K562 (cell line): ENCODE data around the gene RBKS. TPM values are rescaled to one million over a fixed set of nuclear protein-coding genes. Genes with fewer than 3 reads are reported as not detected.
A peak's percentile ranks its signal among the peaks of the same experiment; 100 is the strongest.

Experiments used
- ELK1 ChIP-seq: sonication (generic); formaldehyde crosslinking; IDR thresholded peaks from 2 replicates; pipeline ENCODE4 v1.8.1; 2022; ENCODE audit warnings: missing genetic modification reagents
- FOXK2 ChIP-seq, 2 experiments: fragments of 450-650 bp; IDR thresholded peaks in 1 of 2; conservative IDR thresholded peaks in 1 of 2; 2 replicates each; pipeline ENCODE4 v1.6.1; 2016; ENCODE audit warnings: low read depth in 2 of 2, mild to moderate bottlenecking in 1 of 2
- HDAC3 ChIP-seq: fragments of 450-650 bp; IDR thresholded peaks from 2 replicates; pipeline ENCODE4 v1.6.1; 2018; ENCODE audit warnings: borderline replicate concordance, mild to moderate bottlenecking, moderate library complexity; ENCODE audit not compliant: partially characterized antibody
- HDGF ChIP-seq: fragments of 450-650 bp; IDR thresholded peaks from 2 replicates; pipeline ENCODE4 v1.6.1; 2016
- ID3 ChIP-seq, 2 experiments: fragments of 250-450 bp in 1 of 2; fragments of 450-650 bp in 1 of 2; sonication (Bioruptor Pico) in 1 of 2; IDR thresholded peaks; 2 replicates each; pipeline versions ENCODE4 v1.6.1 to v1.8.0; 2016 to 2021; ENCODE audit warnings: mild to moderate bottlenecking in 2 of 2, moderate library complexity in 2 of 2, missing compliant biosample characterization in 1 of 2, missing genetic modification characterization in 1 of 2
- IRF1 ChIP-seq: sonication (generic); formaldehyde crosslinking; IDR thresholded peaks from 2 replicates; pipeline ENCODE4 v1.8.0; 2022; ENCODE audit warnings: missing genetic modification reagents, mild to moderate bottlenecking, borderline replicate concordance
- KDM1A ChIP-seq, 2 experiments: fragments of 450-650 bp; IDR thresholded peaks; 2 replicates each; pipeline ENCODE4 v1.6.1; 2016; ENCODE audit warnings: mild to moderate bottlenecking in 2 of 2
- MAZ ChIP-seq, 2 experiments: fragments of 450-650 bp in 1 of 2; sonication (generic) in 1 of 2; formaldehyde crosslinking; IDR thresholded peaks in 1 of 2; conservative IDR thresholded peaks in 1 of 2; 2 replicates each; pipeline versions ENCODE4 v1.4.0 to v1.5.0; 2020; ENCODE audit warnings: mild to moderate bottlenecking in 1 of 2, missing genetic modification reagents in 1 of 2
- MEF2D ChIP-seq: conservative IDR thresholded peaks from 2 replicates; pipeline ENCODE4 v1.6.1; 2016; ENCODE audit warnings: low read depth, missing genetic modification characterization, missing compliant biosample characterization
- NR1H2 ChIP-seq: sonication (generic); formaldehyde crosslinking; IDR thresholded peaks from 2 replicates; pipeline ENCODE4 v1.4.0; 2020; ENCODE audit warnings: mild to moderate bottlenecking, missing genetic modification reagents
- POU5F1 ChIP-seq: fragments of 150-350 bp; IDR thresholded peaks from 2 replicates; pipeline ENCODE4 v1.6.1; 2014; ENCODE audit warnings: borderline replicate concordance, low read length, low read depth, mild to moderate bottlenecking; ENCODE audit not compliant: partially characterized antibody
- RCOR1 ChIP-seq, 2 experiments: IDR thresholded peaks; 2 replicates each; pipeline ENCODE4 v1.6.1; 2012; ENCODE audit warnings: low read depth in 2 of 2, low read length in 2 of 2, borderline replicate concordance in 1 of 2, improper control_type of control experiment in 1 of 2
- RREB1 ChIP-seq: fragments of 250-450 bp; sonication (Bioruptor Pico); IDR thresholded peaks from 2 replicates; pipeline ENCODE4 v1.4.0; 2020
- SMARCA5 ChIP-seq: fragments of 450-650 bp; IDR thresholded peaks from 2 replicates; pipeline ENCODE4 v1.6.1; 2016
- SREBF2 ChIP-seq: sonication (generic); formaldehyde crosslinking; IDR thresholded peaks from 2 replicates; pipeline ENCODE4 v1.4.0; 2020; ENCODE audit warnings: mild to moderate bottlenecking, missing genetic modification reagents
- SRSF1 ChIP-seq: fragments of 200-400 bp; formaldehyde crosslinking; IDR thresholded peaks from 2 replicates; pipeline ENCODE4 v1.6.1; 2017; ENCODE audit warnings: mild to moderate bottlenecking, low read depth, low read length, moderate library complexity
- ZNF277 ChIP-seq: fragments of 250-450 bp; sonication (Bioruptor Pico); IDR thresholded peaks from 2 replicates; pipeline ENCODE4 v1.8.0; 2022; ENCODE audit warnings: inconsistent platforms, mild to moderate bottlenecking, moderate library complexity, borderline replicate concordance
- polyA plus RNA-seq, 8 experiments: library from polyadenylated mRNA; depleted of rRNA in 4 of 8; stranded (reverse) in 5 of 8; unstranded in 3 of 8; fragments of >200 nt; fragmentation: Nextera tagmentation in 2 of 8; fragmentation: Illumina TruSeq in 1 of 8; extraction: Ambion mirVana in 2 of 8; extraction: Trizol in 1 of 8; gene quantifications; 2 replicates each; pipeline versions ENCODE4 v1.2.1 to v1.2.3, GENCODE V29; 2011 to 2014; ENCODE audit warnings: inconsistent platforms in 1 of 8, missing spikeins in 1 of 8
- total RNA-seq, 7 experiments: library from RNA; depleted of rRNA in 6 of 7; stranded (reverse); fragments of >200 nt in 6 of 7; fragmentation: Illumina TruSeq in 2 of 7; extraction: Trizol in 2 of 7; gene quantifications; 2 replicates each; pipeline versions ENCODE4 v1.2.1 to v1.2.3, GENCODE V29; 2011 to 2021; ENCODE audit warnings: low replicate concordance in 1 of 7

The RBKS gene
- total and polyA plus RNA-seq, 9 of the 15 experiments (the other 6 are each of a cell fraction or from before 2014, with no cell fraction given): 0.06 to 0.39 (median 0.19) TPM

- TF ChIP-seq IRF1 (no peak), FOXK2 (conservative IDR thresholded peaks at IDR 0.05 in 1 of 2, IDR thresholded peaks at IDR 0.05 in 1 of 2; ENCODE audit: low read depth in 2 of 2) (no peak), POU5F1 (no peak), MAZ (CRISPR knock-in tag; conservative IDR thresholded peaks at IDR 0.05 in 1 of 2, IDR thresholded peaks at IDR 0.05 in 1 of 2) (no peak), ZNF277 (CRISPR knock-in tag) (no peak), HDAC3 (no peak), KDM1A (IDR thresholded peaks at IDR 0.05) (peak; percentile 8 to 14; a peak in 2 of 4 replicates), ELK1 (CRISPR knock-in tag) (no peak), SMARCA5 (no peak), NR1H2 (no peak), HDGF (no peak), SRSF1 (no peak), MEF2D (tag) (no peak), RREB1 (no peak), SREBF2 (CRISPR knock-in tag) (no peak), ID3 (CRISPR knock-in tag; IDR thresholded peaks at IDR 0.05) (no peak), ID3 (tag; IDR thresholded peaks at IDR 0.05) (no peak), RCOR1 (IDR thresholded peaks at IDR 0.05; ENCODE audit: borderline replicate concordance in 1 of 2, low read depth in 2 of 2, low read length in 2 of 2) (peak in 1 of 2 experiments; percentile 7; a peak in 1 of 4 replicates)
Measured at GRCh38 chr2:27903649-27904404, 13.6 kb upstream of the RBKS start (continued).
